HuH-7 (cell line): Measurements from ENCODE around the gene ZBTB3.
"Not testable (repeated sequence)": the region's sequence is repeated elsewhere in the genome, so short reads cannot be mapped to it uniquely, and the experiment has no call there.

Source experiments
- DNase-seq: peaks from one replicate; pipeline ENCODE4 v3.0.0; 2011; ENCODE audit warnings: low spot score

The ZBTB3 gene

DNA sequence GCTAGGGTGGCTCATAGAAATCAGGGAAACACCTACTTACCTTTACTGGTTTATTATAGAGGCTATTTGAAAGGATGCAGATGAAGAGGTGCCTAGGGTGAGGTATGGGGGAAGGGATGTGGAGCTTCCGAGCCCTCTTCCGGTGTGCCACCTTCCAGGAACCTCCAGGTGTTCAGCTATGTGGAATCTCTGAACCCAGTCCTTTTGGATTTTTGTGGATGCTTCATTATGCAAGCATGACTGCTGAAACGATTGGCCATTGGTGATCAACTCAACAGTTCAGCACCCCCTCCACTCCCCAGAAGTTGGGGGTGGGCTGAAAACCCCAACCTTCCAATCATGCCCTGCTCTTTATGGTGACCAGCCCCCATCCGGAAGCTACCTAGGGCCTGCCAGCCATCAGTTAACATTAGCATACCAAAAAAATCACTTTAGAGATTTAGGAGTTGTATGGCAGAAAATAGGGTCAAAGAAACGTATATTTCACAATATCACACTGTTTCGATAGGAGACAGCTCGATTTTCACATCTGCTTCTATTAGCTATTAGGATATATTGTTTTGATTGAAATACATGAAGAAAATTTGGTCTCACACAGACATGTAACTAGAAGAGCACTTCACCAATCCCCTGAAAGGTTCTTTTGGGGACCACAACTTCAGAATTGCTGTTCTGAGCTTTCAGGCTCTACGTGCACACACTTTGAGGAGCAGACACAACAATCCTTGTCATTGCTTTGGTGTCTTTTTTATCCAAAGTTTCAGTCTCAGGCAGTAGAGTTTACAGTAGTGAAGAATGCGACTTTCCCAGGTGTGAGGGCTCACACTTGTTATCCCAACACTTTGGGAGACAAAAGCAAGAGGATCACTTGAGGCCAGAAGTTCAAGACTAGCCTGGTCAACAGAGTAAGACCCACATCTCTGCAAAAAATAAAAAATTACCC lies 4.2 kb upstream of the ZBTB3 start:
- no peak for DNase-seq

DNA sequence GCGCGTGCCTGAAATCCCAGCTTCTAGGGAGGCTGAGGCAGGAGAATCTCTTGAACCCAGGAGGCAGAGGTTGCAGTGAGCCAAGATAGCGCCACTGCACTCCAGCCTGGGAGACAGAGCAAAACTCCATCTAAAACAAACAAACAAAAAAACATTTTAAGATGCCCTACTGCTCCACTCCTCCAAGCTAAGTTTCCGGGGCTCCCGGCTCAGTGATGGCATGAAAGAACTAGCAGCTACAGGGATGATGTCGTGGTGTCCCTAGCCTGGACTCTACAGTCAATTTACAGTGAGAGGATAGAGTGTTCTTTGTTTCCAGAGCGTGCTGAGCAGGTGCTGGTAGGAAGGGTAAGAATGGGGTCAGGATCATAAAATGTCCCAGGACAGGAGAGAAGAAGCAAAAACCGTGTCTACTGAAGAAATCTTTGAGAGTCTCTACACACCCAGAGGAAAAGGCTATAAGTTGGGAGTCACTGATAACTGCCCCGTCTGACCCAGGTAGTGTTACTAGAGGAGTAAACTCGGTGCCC lies 1.2 kb upstream of the ZBTB3 start:
- no peak for DNase-seq

DNA sequence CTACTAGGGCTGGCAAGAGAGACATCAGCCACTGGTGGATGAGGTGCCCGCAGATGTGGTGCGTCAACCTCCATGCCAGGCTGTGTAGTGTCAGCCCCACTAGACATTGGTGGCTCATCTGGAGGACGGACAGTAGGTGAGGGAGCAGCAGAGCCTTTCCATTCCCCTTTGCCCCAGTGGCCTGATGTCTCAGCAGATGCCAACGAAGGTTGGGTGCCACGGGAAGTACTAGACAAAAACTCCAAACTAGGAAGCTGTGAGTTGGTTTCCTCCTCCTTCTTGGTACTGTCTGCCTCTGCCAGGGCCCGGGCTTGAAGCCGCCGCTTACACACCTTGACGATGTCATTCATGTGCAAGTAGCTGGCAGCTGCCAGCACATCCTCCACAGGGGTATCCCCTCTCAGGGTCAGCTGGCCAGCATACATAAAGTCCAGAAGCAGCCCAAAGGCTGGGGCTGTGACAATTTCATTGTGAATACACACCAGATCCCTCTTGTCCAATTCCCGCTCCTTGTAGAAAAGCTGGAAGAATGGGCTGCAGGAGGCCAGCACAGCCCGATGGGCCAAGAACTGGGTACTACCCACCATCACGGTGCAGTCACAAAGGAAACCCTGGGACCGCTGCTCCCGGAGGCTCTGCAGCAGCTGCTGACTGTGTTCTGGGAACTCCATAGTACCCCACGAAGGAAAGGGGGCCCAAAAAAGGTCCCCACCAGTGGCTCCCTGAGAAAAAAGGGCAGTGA lies 795 bp downstream of the ZBTB3 start:
- no peak for DNase-seq

DNA sequence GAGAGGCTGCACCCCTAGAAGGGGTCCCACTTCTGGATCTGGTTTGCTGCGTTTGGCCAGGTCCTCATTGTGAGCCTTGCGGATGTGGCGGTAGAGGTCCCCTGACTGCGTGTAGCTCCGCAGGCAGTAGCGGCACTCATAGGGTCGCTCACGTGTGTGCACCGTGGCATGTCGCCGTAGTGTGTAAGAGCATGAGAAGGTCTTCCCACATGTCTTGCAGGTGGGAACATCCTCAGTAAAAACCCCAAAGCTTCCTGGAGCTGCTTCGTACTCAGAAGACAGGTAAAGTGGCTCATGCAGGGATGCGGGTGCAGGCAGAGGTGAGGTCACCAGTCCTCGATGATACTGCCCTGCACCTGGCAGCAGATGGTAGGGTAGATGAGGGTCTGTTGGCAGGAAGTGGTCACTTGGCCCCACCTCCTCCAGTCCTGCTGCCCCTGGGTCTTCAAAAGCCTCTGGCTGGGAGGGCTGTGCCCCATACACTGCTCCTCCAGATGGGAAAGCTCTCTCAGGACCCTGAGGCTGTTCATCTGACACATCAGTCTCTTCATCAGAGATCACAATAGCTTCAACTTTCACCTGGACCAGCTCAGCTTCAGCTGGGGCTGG lies 1.7 kb downstream of the ZBTB3 start:
- DNase-seq, result no peak

- DNase-seq, result not testable (repeated sequence)
Measured at GRCh38 chr11:62749931-62750330, 4.0 kb downstream of the ZBTB3 start.

DNA sequence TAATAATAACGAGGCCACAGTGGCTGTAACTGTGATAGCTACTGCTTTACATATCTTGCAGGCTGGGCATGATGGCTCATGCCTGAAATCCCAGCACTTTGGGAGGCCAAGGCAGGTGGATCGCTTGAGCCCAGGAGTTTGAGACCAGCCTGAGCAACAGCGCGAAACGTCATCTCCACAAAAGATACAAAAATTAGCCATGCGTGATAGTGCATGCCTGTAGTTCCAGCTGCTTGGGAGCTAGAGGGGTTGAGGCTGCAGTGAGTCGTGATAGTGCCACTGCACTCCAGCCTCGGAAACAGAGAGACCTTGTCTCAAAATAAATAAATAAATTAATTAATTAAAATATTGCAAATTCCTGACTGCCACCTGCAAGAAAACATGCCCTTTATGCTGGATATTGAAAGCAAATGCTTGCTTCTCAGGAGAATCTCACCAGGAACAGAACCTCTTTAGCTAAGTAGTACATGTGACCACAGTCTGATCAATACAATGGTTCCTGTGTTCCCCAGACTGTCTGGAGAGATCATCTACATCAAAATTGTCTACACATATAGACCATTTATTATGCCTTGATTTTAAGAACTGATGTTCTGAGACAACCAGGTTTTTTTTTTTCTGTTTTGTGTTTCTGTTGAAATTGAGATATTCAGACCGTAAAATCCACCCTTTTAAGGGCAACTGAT lies 6.3 kb downstream of the ZBTB3 start:
- DNase-seq, result no peak

- no peak for DNase-seq
Measured at GRCh38 chr11:62737196-62737595, 16.8 kb downstream of the ZBTB3 start.

DNA sequence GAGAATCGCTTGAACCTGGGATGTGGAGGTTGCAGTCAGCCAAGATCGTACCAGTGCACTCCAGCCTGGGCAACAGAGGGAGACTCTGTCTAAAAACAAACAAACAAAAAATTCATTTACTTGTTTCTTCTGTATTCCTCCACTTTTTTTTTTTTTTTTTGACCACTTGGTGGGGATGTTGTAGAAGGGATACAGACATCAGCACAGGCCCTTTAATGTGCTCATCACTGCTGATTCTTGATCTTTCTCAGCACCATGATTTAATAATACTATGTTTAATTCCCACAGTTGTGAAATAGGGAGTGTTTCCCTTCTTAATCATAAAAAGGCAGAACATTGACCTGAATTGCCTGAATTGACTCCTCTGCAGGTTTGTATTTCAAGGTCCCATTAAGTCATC lies 21.1 kb downstream of the ZBTB3 start:
- no peak for DNase-seq

DNA sequence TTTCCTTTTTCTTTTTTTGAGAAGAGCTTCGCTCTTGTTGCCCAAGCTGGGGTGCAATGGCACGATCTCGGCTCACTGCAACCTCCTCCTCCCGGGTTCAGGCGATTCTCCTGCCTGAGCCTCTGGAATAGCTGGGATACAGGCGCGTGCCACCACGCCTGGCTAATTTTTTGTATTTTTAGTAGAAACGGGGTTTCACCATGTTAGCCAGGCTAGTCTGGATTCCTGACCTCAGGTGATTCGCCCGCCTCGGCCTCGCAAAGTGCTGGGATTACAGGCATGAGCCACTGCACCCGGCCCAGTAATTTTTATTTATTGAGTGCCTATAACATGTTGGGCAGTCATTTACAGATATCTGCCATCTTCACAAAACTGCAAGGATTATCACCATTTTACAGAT lies 23.9 kb downstream of the ZBTB3 start:
- DNase-seq, result not testable (repeated sequence)

GRCh38 chr11:62728171-62728988 lies 25.6 kb downstream of the ZBTB3 start, which contains the start of gene TTC9C:
Gene TTC9C, plus strand, starts transcription at chr11:62728486. Its CDS starts 363 bp downstream, at chr11:62728849.
- peak; percentile 69 for DNase-seq

GRCh38 chr11:62727872-62728170 lies 26.1 kb downstream of the ZBTB3 start:
- peak; percentile 84 for DNase-seq

GRCh38 chr11:62727165-62727871 lies 26.6 kb downstream of the ZBTB3 start, which contains the start of gene HNRNPUL2:
Gene HNRNPUL2, minus strand, starts transcription at chr11:62727457. Its CDS starts 301 bp downstream, at chr11:62727156.
- peak; percentile 96 for DNase-seq

- no peak for DNase-seq
Measured at GRCh38 chr11:62726915-62727164, 27.1 kb downstream of the ZBTB3 start.

- no peak for DNase-seq
Measured at GRCh38 chr11:62726156-62726914, 27.6 kb downstream of the ZBTB3 start.

DNA sequence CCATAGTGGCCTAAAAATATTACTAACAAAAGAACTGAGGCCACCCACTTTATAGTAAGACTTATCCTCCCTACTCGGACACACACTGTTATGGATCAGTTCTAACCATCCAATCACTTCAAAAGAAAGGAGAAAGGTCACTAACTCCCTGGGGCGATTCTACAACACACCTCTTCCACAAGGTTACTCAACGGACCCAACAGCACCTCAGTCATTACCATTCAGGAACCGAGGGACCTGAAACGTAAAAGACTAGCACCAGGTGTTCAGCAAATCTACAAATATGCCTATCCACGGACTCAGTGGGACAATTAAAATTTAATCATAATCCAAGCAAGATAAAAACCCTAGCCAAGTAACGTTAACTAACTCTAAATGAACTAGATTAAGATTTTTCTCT lies 28.3 kb downstream of the ZBTB3 start:
- DNase-seq, result no peak

- DNase-seq, result no peak
Measured at GRCh38 chr11:62724171-62724570, 29.8 kb downstream of the ZBTB3 start.

GRCh38 chr11:62721994-62722393 lies 32.0 kb downstream of the ZBTB3 start:
- DNase-seq, result peak; percentile 29

- DNase-seq, result no peak
Measured at GRCh38 chr11:62719302-62719978, 34.5 kb downstream of the ZBTB3 start.

GRCh38 chr11:62716816-62717215 lies 37.1 kb downstream of the ZBTB3 start:
- no peak for DNase-seq
